Measurements from ENCODE around the gene TM4SF20.

The TM4SF20 gene

GRCh38 chr2:227411990-227412350, 32.9 kb upstream of the TM4SF20 start:
- H3K4me2 ChIP-seq (ENCODE audit: low read length) = no peak overlapping the region
- no peaks in the 10 kb centered on the region for H3K36me3 ChIP-seq (ENCODE audit: insufficient read depth, low read length)
- no peaks in the 10 kb centered on the region for H3K4me1 ChIP-seq (ENCODE audit: insufficient read depth, low read length, severe bottlenecking)
- TF ChIP-seq, protein P1, sequence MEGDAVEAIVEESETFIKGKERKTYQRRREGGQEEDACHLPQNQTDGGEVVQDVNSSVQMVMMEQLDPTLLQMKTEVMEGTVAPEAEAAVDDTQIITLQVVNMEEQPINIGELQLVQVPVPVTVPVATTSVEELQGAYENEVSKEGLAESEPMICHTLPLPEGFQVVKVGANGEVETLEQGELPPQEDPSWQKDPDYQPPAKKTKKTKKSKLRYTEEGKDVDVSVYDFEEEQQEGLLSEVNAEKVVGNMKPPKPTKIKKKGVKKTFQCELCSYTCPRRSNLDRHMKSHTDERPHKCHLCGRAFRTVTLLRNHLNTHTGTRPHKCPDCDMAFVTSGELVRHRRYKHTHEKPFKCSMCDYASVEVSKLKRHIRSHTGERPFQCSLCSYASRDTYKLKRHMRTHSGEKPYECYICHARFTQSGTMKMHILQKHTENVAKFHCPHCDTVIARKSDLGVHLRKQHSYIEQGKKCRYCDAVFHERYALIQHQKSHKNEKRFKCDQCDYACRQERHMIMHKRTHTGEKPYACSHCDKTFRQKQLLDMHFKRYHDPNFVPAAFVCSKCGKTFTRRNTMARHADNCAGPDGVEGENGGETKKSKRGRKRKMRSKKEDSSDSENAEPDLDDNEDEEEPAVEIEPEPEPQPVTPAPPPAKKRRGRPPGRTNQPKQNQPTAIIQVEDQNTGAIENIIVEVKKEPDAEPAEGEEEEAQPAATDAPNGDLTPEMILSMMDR (IDR thresholded peaks at IDR 0.05; ENCODE audit: low read length) = no peak
- no peak for TF ChIP-seq EZH2 (IDR thresholded peaks at IDR 0.05; ENCODE audit: borderline replicate concordance, low read length)
- H3K79me2 ChIP-seq (ENCODE audit: insufficient read depth, low read length) = no peaks in the 10 kb centered on the region
- H3K9me2 ChIP-seq (ENCODE audit: low read depth, low read length) = no peaks in the 10 kb centered on the region
- H4K20me1 ChIP-seq (ENCODE audit: insufficient read depth, low read length) = no peaks in the 10 kb centered on the region
- H3K4me3 ChIP-seq (ENCODE audit: low read depth, low read length, poor library complexity, severe bottlenecking) = no peak overlapping the region
- no peak overlapping the region for H3K27ac ChIP-seq (ENCODE audit: low read depth, low read length, poor library complexity, severe bottlenecking)
- H3K9me3 ChIP-seq (ENCODE audit: low read length) = no peaks in the 10 kb centered on the region
- no peak overlapping the region for H3K9ac ChIP-seq (ENCODE audit: low read length)
- H2AFZ ChIP-seq (ENCODE audit: low read length) = no peak overlapping the region
- H3F3A ChIP-seq (ENCODE audit: insufficient read depth, low read length) = no peaks in the 10 kb centered on the region
- no peaks in the 10 kb centered on the region; the same call in 1 of the 2 replicates for H3K27me3 ChIP-seq (ENCODE audit: insufficient read depth, low read length)

DNA sequence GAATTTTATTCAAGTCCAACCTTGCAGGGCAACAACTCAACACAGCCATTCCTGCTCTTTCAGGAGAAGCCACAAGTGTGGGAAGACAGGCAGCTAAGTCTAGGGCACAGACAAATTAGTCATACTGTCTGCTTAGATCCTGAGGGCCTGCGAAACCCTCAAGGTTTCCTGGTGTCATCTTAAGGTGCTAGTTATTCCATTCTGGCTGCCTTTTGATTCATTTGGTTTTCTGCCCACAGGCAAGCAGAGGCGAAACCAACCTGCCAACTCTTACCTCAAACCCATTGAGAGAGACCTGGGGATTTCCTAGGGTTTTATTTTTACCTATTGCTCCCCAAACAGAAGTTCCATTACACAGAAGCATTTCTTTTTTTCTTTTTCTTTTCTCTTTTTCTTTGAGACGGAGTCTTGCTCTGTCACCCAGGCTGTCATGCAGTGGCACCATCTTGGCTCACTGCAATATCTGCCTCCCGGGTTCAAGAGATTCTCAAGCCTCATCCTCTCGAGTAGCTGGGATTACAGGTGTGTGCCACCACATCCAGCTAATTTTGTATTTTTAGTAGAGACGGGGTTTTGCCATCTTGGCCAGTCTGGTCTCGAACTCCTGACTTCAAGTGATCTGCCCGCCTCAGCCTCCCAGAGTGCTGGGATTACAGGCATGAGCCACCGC, 32.3 kb upstream of the TM4SF20 start:
- Histone ChIP-seq H3K79me2 (ENCODE audit: insufficient read depth, low read length) (no peaks in the 10 kb centered on the region), H3F3A (ENCODE audit: insufficient read depth, low read length) (no peaks in the 10 kb centered on the region), H3K9me2 (ENCODE audit: low read depth, low read length) (no peaks in the 10 kb centered on the region), H3K27ac (ENCODE audit: low read depth, low read length, poor library complexity, severe bottlenecking) (no peak overlapping the region), H3K4me1 (ENCODE audit: insufficient read depth, low read length, severe bottlenecking) (no peaks in the 10 kb centered on the region), H3K36me3 (ENCODE audit: insufficient read depth, low read length) (no peaks in the 10 kb centered on the region), H4K20me1 (ENCODE audit: insufficient read depth, low read length) (no peaks in the 10 kb centered on the region), H3K4me3 (ENCODE audit: low read depth, low read length, poor library complexity, severe bottlenecking) (no peak overlapping the region), H3K4me2 (ENCODE audit: low read length) (no peak overlapping the region), H3K27me3 (ENCODE audit: insufficient read depth, low read length) (no peaks in the 10 kb centered on the region; the same call in 1 of the 2 replicates), H3K9me3 (ENCODE audit: low read length) (no peaks in the 10 kb centered on the region), H2AFZ (ENCODE audit: low read length) (no peak overlapping the region), H3K9ac (ENCODE audit: low read length) (no peak overlapping the region)
- TF ChIP-seq, protein P1 (IDR thresholded peaks at IDR 0.05; ENCODE audit: low read length) = no peak
- no peak for TF ChIP-seq EZH2 (IDR thresholded peaks at IDR 0.05; ENCODE audit: borderline replicate concordance, low read length)

- Histone ChIP-seq H2AFZ (ENCODE audit: low read length) (no peak overlapping the region), H3K27me3 (ENCODE audit: insufficient read depth, low read length) (no peaks in the 10 kb centered on the region; the same call in 1 of the 2 replicates), H3K4me1 (ENCODE audit: insufficient read depth, low read length, severe bottlenecking) (no peaks in the 10 kb centered on the region), H3K27ac (ENCODE audit: low read depth, low read length, poor library complexity, severe bottlenecking) (no peak overlapping the region), H3F3A (ENCODE audit: insufficient read depth, low read length) (no peaks in the 10 kb centered on the region), H3K9me3 (ENCODE audit: low read length) (no peaks in the 10 kb centered on the region), H3K9me2 (ENCODE audit: low read depth, low read length) (no peaks in the 10 kb centered on the region), H3K36me3 (ENCODE audit: insufficient read depth, low read length) (no peaks in the 10 kb centered on the region), H3K4me2 (ENCODE audit: low read length) (no peak overlapping the region), H3K9ac (ENCODE audit: low read length) (no peak overlapping the region), H3K4me3 (ENCODE audit: low read depth, low read length, poor library complexity, severe bottlenecking) (no peak overlapping the region), H3K79me2 (ENCODE audit: insufficient read depth, low read length) (no peaks in the 10 kb centered on the region), H4K20me1 (ENCODE audit: insufficient read depth, low read length) (no peaks in the 10 kb centered on the region)
- TF ChIP-seq EZH2 (IDR thresholded peaks at IDR 0.05; ENCODE audit: borderline replicate concordance, low read length) = no peak
- TF ChIP-seq, protein P1 (IDR thresholded peaks at IDR 0.05; ENCODE audit: low read length) = no peak
Observed at GRCh38 chr2:227410191-227410590, 31.1 kb upstream of the TM4SF20 start.
